Progenitor cell of endocrine pancreas (in vitro differentiated cells): ENCODE measurements around the gene L3MBTL4. TPM values are rescaled to one million over a fixed set of nuclear protein-coding genes. Genes with fewer than 3 reads are reported as not detected.

Experiments used
- DNase-seq: peaks from one replicate; pipeline ENCODE4 v3.0.0; 2021; ENCODE audit warnings: low spot score; ENCODE audit not compliant: unreplicated experiment
- H3K27ac Mint-ChIP-seq: 2 replicates; pipeline ENCODE4 v1.8.0; 2021; ENCODE audit warnings: mild to moderate bottlenecking, moderate library complexity, mixed read lengths
- H3K27me3 Mint-ChIP-seq: 2 replicates; pipeline ENCODE4 v1.8.0; 2021; ENCODE audit warnings: mixed read lengths
- H3K36me3 Mint-ChIP-seq: 2 replicates; pipeline ENCODE4 v1.8.0; 2022; ENCODE audit warnings: mixed read lengths; ENCODE audit not compliant: insufficient read depth
- H3K4me1 Mint-ChIP-seq: 2 replicates; pipeline ENCODE4 v1.8.0; 2021; ENCODE audit warnings: low read depth, mixed read lengths
- H3K4me3 Mint-ChIP-seq: 2 replicates; pipeline ENCODE4 v1.8.0; 2021; ENCODE audit warnings: low read depth, mild to moderate bottlenecking, moderate library complexity, mixed read lengths
- H3K9me3 Mint-ChIP-seq: 2 replicates; pipeline ENCODE4 v1.8.0; 2021; ENCODE audit warnings: low read depth, mixed read lengths
- total RNA-seq: library from RNA; stranded (reverse); gene quantifications from 2 replicates; pipeline ENCODE4 v1.2.1, GENCODE V29; 2021
- TF ChIP-seq, protein P1 (sequence below): fragments of 200-600 bp; sonication (generic); IDR thresholded peaks from one replicate; pipeline ENCODE4 v1.5.0; 2021; ENCODE audit warnings: antibody characterized with exemption, mild to moderate bottlenecking; ENCODE audit not compliant: unreplicated experiment

Gene L3MBTL4
- total RNA-seq, 1 donor from 2014 or later, result 8.0 TPM

DNA sequence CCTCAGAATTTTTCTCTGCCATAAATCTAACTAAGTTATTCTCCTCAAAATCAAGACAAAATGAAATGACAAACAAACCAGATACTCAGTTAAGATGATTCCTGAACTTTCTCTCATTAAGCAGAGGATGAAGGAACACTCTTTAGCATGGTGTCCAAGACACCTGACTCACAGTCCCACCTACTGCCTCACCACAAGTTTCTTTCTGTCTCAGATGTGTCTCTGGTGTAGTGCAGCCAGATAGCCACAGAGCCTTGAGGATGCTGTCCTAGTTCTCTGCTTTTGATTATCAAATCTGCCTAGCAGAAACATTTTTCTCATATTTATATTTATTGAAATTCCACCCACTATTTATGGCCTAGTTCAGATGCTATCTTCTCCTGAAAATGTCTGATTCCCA is 415.8 kb downstream of the L3MBTL4 start:
- Mint-ChIP-seq H3K27ac (peak overlapping the region; percentile 29), H3K4me1 (peaks cover 21% of the 10 kb centered on the region), H3K9me3 (peaks cover 11% of the 10 kb centered on the region), H3K36me3 (no peaks in the 10 kb centered on the region), H3K27me3 (no peaks in the 10 kb centered on the region), H3K4me3 (no peak overlapping the region)
- DNase-seq, result no peak
- TF ChIP-seq, protein P1, sequence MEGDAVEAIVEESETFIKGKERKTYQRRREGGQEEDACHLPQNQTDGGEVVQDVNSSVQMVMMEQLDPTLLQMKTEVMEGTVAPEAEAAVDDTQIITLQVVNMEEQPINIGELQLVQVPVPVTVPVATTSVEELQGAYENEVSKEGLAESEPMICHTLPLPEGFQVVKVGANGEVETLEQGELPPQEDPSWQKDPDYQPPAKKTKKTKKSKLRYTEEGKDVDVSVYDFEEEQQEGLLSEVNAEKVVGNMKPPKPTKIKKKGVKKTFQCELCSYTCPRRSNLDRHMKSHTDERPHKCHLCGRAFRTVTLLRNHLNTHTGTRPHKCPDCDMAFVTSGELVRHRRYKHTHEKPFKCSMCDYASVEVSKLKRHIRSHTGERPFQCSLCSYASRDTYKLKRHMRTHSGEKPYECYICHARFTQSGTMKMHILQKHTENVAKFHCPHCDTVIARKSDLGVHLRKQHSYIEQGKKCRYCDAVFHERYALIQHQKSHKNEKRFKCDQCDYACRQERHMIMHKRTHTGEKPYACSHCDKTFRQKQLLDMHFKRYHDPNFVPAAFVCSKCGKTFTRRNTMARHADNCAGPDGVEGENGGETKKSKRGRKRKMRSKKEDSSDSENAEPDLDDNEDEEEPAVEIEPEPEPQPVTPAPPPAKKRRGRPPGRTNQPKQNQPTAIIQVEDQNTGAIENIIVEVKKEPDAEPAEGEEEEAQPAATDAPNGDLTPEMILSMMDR, result no peak

DNA sequence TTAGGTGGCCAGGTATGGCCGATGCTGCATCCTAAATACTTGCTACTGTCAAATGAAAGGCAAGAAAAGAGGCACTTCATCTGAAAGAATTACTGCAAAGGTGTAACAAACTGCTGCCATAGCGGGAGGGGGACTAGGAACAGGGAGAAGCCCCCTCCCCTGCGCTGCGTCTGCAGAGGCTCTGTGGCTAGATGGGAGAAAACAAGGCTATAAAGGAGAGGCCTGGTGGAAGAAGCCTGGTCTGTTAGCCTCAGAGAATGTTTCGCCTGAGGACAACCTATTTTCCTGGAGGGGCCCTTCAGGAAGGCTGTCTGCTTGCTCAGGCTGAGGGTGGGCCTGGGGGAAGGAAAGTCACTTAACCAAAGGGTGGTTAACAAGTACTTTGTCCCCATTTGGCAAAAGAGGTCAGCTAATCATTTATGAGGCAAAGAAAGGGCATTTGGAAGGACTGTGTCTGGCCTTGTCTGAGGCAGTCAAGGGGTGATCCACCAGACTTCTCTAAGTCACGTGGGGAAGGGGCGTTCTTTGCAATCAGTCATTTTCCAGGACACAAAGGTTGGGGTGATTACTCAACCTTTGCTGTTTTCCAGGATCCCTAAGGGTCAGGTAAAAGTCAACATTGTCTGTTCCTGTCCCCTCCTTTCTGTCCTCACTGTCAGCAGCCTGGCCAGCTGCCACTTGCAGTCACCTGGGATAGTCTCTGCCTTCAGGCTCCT is 416.4 kb downstream of the L3MBTL4 start:
- no peaks in the 10 kb centered on the region for H3K36me3 Mint-ChIP-seq
- peaks cover 21% of the 10 kb centered on the region for H3K4me1 Mint-ChIP-seq
- peaks cover 11% of the 10 kb centered on the region for H3K9me3 Mint-ChIP-seq
- peak overlapping the region; percentile 29 for H3K27ac Mint-ChIP-seq
- H3K4me3 Mint-ChIP-seq, result no peak overlapping the region
- no peak for DNase-seq
- TF ChIP-seq, protein P1, result no peak
- H3K27me3 Mint-ChIP-seq, result no peaks in the 10 kb centered on the region

DNA sequence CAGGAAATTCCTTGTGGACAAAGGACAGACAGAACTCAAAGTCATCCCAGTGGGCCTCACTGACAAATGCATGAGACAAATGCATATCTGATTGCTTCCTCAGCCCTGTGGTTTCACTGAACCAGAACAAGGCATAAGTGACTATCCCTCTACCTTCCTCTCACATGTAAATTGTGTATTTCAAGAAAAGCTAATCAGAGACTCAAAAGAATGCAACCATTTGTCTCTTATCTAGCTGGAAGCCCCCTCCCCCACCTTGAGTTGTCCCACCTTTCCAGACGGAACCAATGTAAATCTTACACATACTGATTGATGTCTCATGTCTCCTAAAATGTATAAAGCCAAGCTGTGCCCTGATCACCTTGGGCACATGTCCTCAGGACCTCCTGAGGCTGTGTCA is 417.4 kb downstream of the L3MBTL4 start:
- H3K36me3 Mint-ChIP-seq, result no peaks in the 10 kb centered on the region
- H3K27me3 Mint-ChIP-seq, result no peaks in the 10 kb centered on the region
- TF ChIP-seq, protein P1, result no peak
- DNase-seq, result no peak
- H3K9me3 Mint-ChIP-seq, result peaks cover 11% of the 10 kb centered on the region
- H3K27ac Mint-ChIP-seq, result no peak overlapping the region
- H3K4me1 Mint-ChIP-seq, result peaks cover 21% of the 10 kb centered on the region
- no peak overlapping the region for H3K4me3 Mint-ChIP-seq

DNA sequence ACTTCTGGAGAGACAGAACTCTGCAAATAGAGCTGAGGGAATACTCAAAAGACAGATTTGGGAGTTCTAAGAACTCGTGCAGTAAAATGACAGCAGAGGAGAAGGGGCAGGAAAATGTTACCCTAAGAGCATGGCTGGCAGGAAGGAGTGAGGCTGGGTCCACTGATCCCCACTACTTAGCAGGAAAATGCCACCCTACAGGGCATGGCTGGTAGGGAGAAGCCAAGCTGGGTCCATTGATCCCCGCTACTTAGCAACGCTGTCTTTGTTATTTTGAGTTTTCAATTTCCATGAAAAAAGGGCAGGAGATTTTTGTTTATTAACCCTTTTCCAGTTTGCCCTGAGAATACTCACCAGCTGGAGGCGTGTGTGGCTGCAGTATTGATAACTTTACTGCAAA is 419.1 kb downstream of the L3MBTL4 start:
- Mint-ChIP-seq H3K9me3 (peaks cover 11% of the 10 kb centered on the region), H3K4me1 (peaks cover 21% of the 10 kb centered on the region), H3K27me3 (no peaks in the 10 kb centered on the region), H3K36me3 (no peaks in the 10 kb centered on the region), H3K4me3 (no peak overlapping the region), H3K27ac (no peak overlapping the region)
- TF ChIP-seq, protein P1, result no peak
- no peak for DNase-seq

DNA sequence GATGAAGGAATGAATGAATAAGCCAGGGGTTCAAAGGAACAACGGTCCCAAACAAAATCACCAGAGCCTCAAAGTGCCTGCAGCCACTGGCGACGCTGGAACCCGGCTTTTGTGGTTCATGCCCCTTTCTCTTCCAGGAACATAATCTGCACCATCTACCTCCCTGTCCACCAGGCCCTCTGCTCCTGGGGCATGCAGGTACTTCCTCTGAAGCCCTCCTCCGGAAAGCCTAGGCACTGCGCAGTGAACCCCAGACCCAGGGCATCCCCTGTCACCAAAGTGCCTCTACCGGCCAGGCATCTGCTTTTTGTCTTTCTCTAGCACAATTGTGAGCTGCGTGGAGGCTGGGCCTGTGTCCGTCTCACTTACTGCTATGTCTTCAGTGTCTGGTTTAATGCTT is 420.8 kb downstream of the L3MBTL4 start:
- DNase-seq, result no peak
- H3K4me1 Mint-ChIP-seq, result peaks cover 19% of the 10 kb centered on the region
- H3K27ac Mint-ChIP-seq, result no peak overlapping the region
- H3K36me3 Mint-ChIP-seq, result no peaks in the 10 kb centered on the region
- TF ChIP-seq, protein P1, result no peak
- H3K27me3 Mint-ChIP-seq, result no peaks in the 10 kb centered on the region
- no peaks in the 10 kb centered on the region for H3K9me3 Mint-ChIP-seq
- no peak overlapping the region for H3K4me3 Mint-ChIP-seq
